B cell (primary cell): ENCODE measurements around the gene HTR2A. TPM values are rescaled to one million over a fixed set of nuclear protein-coding genes. Genes with fewer than 3 reads are reported as not detected.
"Not testable (repeated sequence)": the region's sequence is repeated elsewhere in the genome, so short reads cannot be mapped to it uniquely, and the experiment has no call there.

Experiments used
- ATAC-seq: fragments of 200-7000 bp; cut with Tn5 transposase; one replicate; pipeline ENCODE4 v1.10.0; 2021; ENCODE audit warnings: low read depth, mild to moderate bottlenecking, moderate number of reproducible peaks, moderate library complexity
- CTCF ChIA-PET: fragments of 350-600 bp; sonication (Branson Sonifier 250); formaldehyde crosslinking; loops from one replicate; lab custom pipeline; 2021; ENCODE audit warnings: antibody characterized with exemption, inconsistent platforms; lab: Charles Lee
- POLR2A ChIA-PET: fragments of 350-600 bp; sonication (Branson Sonifier 250); formaldehyde crosslinking; loops from one replicate; lab custom pipeline; 2021; ENCODE audit warnings: antibody characterized with exemption; lab: Charles Lee
- DNase-seq: peaks from one replicate; pipeline ENCODE4 v3.0.0; 2013
- H2AFZ ChIP-seq: 2 replicates; pipeline ENCODE4 v1.6.1; 2012; ENCODE audit warnings: mild to moderate bottlenecking, low read depth, low read length; ENCODE audit not compliant: insufficient read depth, poor library complexity, severe bottlenecking
- H3K27ac ChIP-seq, 2 donors: 1 replicate in 1 of 2; 2 replicates in 1 of 2; pipeline ENCODE4 v1.5.1; 2012 to 2013; ENCODE audit warnings: low read length in 2 of 2, mild to moderate bottlenecking in 2 of 2, moderate library complexity in 1 of 2
- H3K27me3 ChIP-seq, 4 experiments: fragments of 200-600 bp in 1 of 4; sonication (generic) in 1 of 4; replicated peaks in 1 of 4; 1 replicate in 2 of 4; 2 replicates in 2 of 4; pipeline versions ENCODE4 v1.6.1 to v1.7.0; 2013 to 2016; ENCODE audit warnings: low read length in 3 of 4, mild to moderate bottlenecking in 2 of 4, mixed read lengths in 1 of 4, moderate library complexity in 1 of 4; ENCODE audit not compliant: insufficient read depth in 4 of 4, control insufficient read depth in 3 of 4; ENCODE audit errors: control extremely low read depth in 1 of 4
- H3K36me3 ChIP-seq, 2 experiments: replicated peaks in 1 of 2; 1 replicate in 1 of 2; 2 replicates in 1 of 2; pipeline versions ENCODE4 v1.6.1 to v1.7.1; 2013; ENCODE audit warnings: low read length in 1 of 2; ENCODE audit not compliant: insufficient read depth in 2 of 2, control insufficient read depth in 1 of 2; ENCODE audit errors: control extremely low read depth in 1 of 2, extremely low read depth in 1 of 2
- H3K4me1 ChIP-seq, 2 donors: fragments of 200-600 bp in 1 of 2; sonication (generic) in 1 of 2; 1 replicate in 1 of 2; 2 replicates in 1 of 2; pipeline versions ENCODE4 v1.5.1 to v1.6.1; 2013 to 2017; ENCODE audit warnings: low read length in 2 of 2; ENCODE audit not compliant: control insufficient read depth in 2 of 2, insufficient read depth in 2 of 2
- H3K4me2 ChIP-seq: replicated peaks from 2 replicates; pipeline ENCODE3; 2012; ENCODE audit warnings: mild to moderate bottlenecking, low read depth, low read length; ENCODE audit not compliant: poor library complexity, severe bottlenecking
- H3K4me3 ChIP-seq, 5 experiments: fragments of 200-600 bp in 1 of 5; sonication (generic) in 1 of 5; 1 replicate in 3 of 5; 2 replicates in 2 of 5; pipeline versions ENCODE4 v1.5.1 to v1.7.0; 2011 to 2016; ENCODE audit warnings: low read length in 4 of 5, mild to moderate bottlenecking in 4 of 5, low read depth in 2 of 5, control low read depth in 1 of 5, moderate library complexity in 1 of 5; ENCODE audit not compliant: insufficient read depth in 1 of 5; ENCODE audit errors: control extremely low read depth in 1 of 5, extremely low read depth in 1 of 5
- H3K79me2 ChIP-seq: fragments of 200-600 bp; sonication (generic); one replicate; pipeline ENCODE4 v1.6.0; 2016; ENCODE audit warnings: low read length; ENCODE audit not compliant: control insufficient read depth, insufficient read depth
- H3K9ac ChIP-seq: fragments of 200-600 bp; sonication (generic); 2 replicates; pipeline ENCODE4 v1.6.1; 2017; ENCODE audit warnings: mild to moderate bottlenecking, low read length, moderate library complexity
- H3K9me3 ChIP-seq, 3 donors: one replicate each; pipeline versions ENCODE4 v1.6.1 to v1.7.1; 2013; ENCODE audit warnings: low read length in 2 of 3; ENCODE audit not compliant: control insufficient read depth in 2 of 3, insufficient read depth in 1 of 3; ENCODE audit errors: control extremely low read depth in 1 of 3
- H4K20me1 ChIP-seq: 2 replicates; pipeline ENCODE4 v1.6.0; 2012; ENCODE audit warnings: mild to moderate bottlenecking, low read length; ENCODE audit not compliant: insufficient read depth, control insufficient read depth, poor library complexity, severe bottlenecking
- H3K27ac Mint-ChIP-seq: one replicate; pipeline ENCODE4 v1.8.0; 2021; ENCODE audit warnings: mixed read lengths
- H3K27me3 Mint-ChIP-seq: one replicate; pipeline ENCODE4 v1.8.0; 2021; ENCODE audit warnings: mixed read lengths
- H3K4me1 Mint-ChIP-seq: one replicate; pipeline ENCODE4 v1.8.0; 2021; ENCODE audit warnings: mixed read lengths
- H3K4me3 Mint-ChIP-seq: one replicate; pipeline ENCODE4 v1.8.0; 2021; ENCODE audit warnings: mixed read lengths
- H3K9me3 Mint-ChIP-seq: one replicate; pipeline ENCODE4 v1.8.0; 2022; ENCODE audit warnings: mixed read lengths; ENCODE audit not compliant: insufficient read depth
- CTCF ChIP-seq: fragments of 200-600 bp; IDR thresholded peaks from one replicate; pipeline ENCODE4 v1.8.0; 2022; ENCODE audit warnings: antibody characterized with exemption, mild to moderate bottlenecking
- EZH2 ChIP-seq: IDR thresholded peaks from 2 replicates; pipeline ENCODE4 v1.6.1; 2012; ENCODE audit warnings: borderline replicate concordance, low read depth, mild to moderate bottlenecking, moderate library complexity, low read length; ENCODE audit not compliant: insufficient read depth, poor library complexity, severe bottlenecking
- WGBS: methylation state at CpG from one replicate; pipeline ENCODE4 v1.1.5; 2013; ENCODE audit warnings: missing lambda C conversion rate; ENCODE audit not compliant: insufficient coverage; 5-methylcytosine and 5-hydroxymethylcytosine counted together
- intact Hi-C: fragments of 100-400 bp; cut with micrococcal nuclease; formaldehyde crosslinking; loops from one replicate; pipeline ENCODE4 v1.10.0; 2022
- polyA plus RNA-seq: library from polyadenylated mRNA; depleted of rRNA; stranded (reverse); fragments of >200 nt; gene quantifications from 2 replicates; pipeline ENCODE4 v1.2.3, GENCODE V29; 2012
- total RNA-seq, 2 donors: library from RNA; stranded (reverse); fragments of 120-200 nt in 1 of 2; gene quantifications; 1 replicate in 1 of 2; 2 replicates in 1 of 2; pipeline versions ENCODE4 v1.2.3 to v1.2.4, GENCODE V29; 2013 to 2022

Gene HTR2A
- total and polyA plus RNA-seq, 2 donors (not counting 1 experiment from before 2014, with no cell fraction given) = not detected

GRCh38 chr13:46812301-46812797 lies 84.5 kb downstream of the HTR2A start:
- H3K9me3 ChIP-seq = peaks cover 0 to 13% (median 4%) of the 10 kb centered on the region in 3 donors
- no peak overlapping the region for H3K4me3 Mint-ChIP-seq
- no peak overlapping the region for H3K27ac Mint-ChIP-seq
- H3K27me3 ChIP-seq = no peaks in the 10 kb centered on the region
- no peaks in the 10 kb centered on the region for H4K20me1 ChIP-seq
- H3K4me1 ChIP-seq = no peaks in the 10 kb centered on the region
- no peaks in the 10 kb centered on the region for H3K36me3 ChIP-seq
- no peaks in the 10 kb centered on the region for H3K79me2 ChIP-seq
- CTCF ChIA-PET = no interaction called here
- POLR2A ChIA-PET = no interaction called here
- H3K27ac ChIP-seq = no peak overlapping the region
- TF ChIP-seq EZH2 = no peak
- TF ChIP-seq CTCF = no peak
- peaks cover 5% of the 10 kb centered on the region for H3K9me3 Mint-ChIP-seq
- ATAC-seq = no peak
- H3K9ac ChIP-seq = no peak overlapping the region
- H3K4me3 ChIP-seq = no peak overlapping the region
- no peaks in the 10 kb centered on the region for H3K4me1 Mint-ChIP-seq
- H3K4me2 ChIP-seq = no peak overlapping the region
- no peak for DNase-seq
- intact Hi-C loops = no loop called here
- no peak overlapping the region for H2AFZ ChIP-seq
- peaks cover 29% of the 10 kb centered on the region for H3K27me3 Mint-ChIP-seq

GRCh38 chr13:46810440-46810839 lies 86.4 kb downstream of the HTR2A start:
- Histone ChIP-seq H4K20me1 (no peaks in the 10 kb centered on the region), H3K9me3 (peaks cover 0 to 13% (median 4%) of the 10 kb centered on the region in 3 donors), H2AFZ (no peak overlapping the region), H3K27me3 (no peaks in the 10 kb centered on the region), H3K9ac (no peak overlapping the region), H3K4me1 (no peaks in the 10 kb centered on the region), H3K36me3 (no peaks in the 10 kb centered on the region), H3K27ac (no peak overlapping the region), H3K4me3 (no peak overlapping the region), H3K79me2 (no peaks in the 10 kb centered on the region), H3K4me2 (no peak overlapping the region)
- Mint-ChIP-seq H3K27me3 (peaks cover 26% of the 10 kb centered on the region), H3K27ac (no peak overlapping the region), H3K4me3 (no peak overlapping the region), H3K9me3 (peaks cover 5% of the 10 kb centered on the region), H3K4me1 (no peaks in the 10 kb centered on the region)
- DNase-seq = no peak
- ATAC-seq = no peak
- ChIA-PET POLR2A (no interaction called here), CTCF (no interaction called here)
- WGBS = no CpG with 5 or more reads among the region's 5 CpGs
- intact Hi-C loops = no loop called here
- TF ChIP-seq EZH2 = no peak

GRCh38 chr13:46804921-46805320 lies 91.9 kb downstream of the HTR2A start:
- POLR2A ChIA-PET, intact Hi-C loops, H3K27me3 ChIP-seq, H3K79me2 ChIP-seq, H3K4me1 ChIP-seq, DNase-seq, H3K9me3 ChIP-seq, H3K4me2 ChIP-seq, H3K9ac ChIP-seq, H4K20me1 ChIP-seq, CTCF ChIA-PET, ATAC-seq, H3K36me3 ChIP-seq, H3K4me3 ChIP-seq, H3K4me1 Mint-ChIP-seq, H3K27ac ChIP-seq, H3K9me3 Mint-ChIP-seq, H3K4me3 Mint-ChIP-seq, H3K27ac Mint-ChIP-seq, H2AFZ ChIP-seq: not testable (repeated sequence)
- WGBS = no CpG with 5 or more reads among the region's 1 CpG
- H3K27me3 Mint-ChIP-seq = peaks cover 15% of the 10 kb centered on the region
